Nephron progenitor cell (in vitro differentiated cells): ENCODE data around the gene IPO8.

Source experiments
- DNase-seq: peaks from one replicate; pipeline ENCODE4 v3.0.0; 2021
- H3K27ac Mint-ChIP-seq: 2 replicates; pipeline ENCODE4 v1.8.0; 2021; ENCODE audit warnings: mild to moderate bottlenecking, moderate library complexity, mixed read lengths
- H3K27me3 Mint-ChIP-seq: 2 replicates; pipeline ENCODE4 v1.8.0; 2021; ENCODE audit warnings: mild to moderate bottlenecking, low read depth, mixed read lengths; ENCODE audit not compliant: poor library complexity
- H3K36me3 Mint-ChIP-seq: 2 replicates; pipeline ENCODE4 v1.8.0; 2021; ENCODE audit warnings: low read depth, mixed read lengths
- H3K4me1 Mint-ChIP-seq: 2 replicates; pipeline ENCODE4 v1.8.0; 2021; ENCODE audit warnings: mixed read lengths
- H3K4me3 Mint-ChIP-seq: 2 replicates; pipeline ENCODE4 v1.8.0; 2021; ENCODE audit warnings: mild to moderate bottlenecking, moderate library complexity, mixed read lengths
- H3K9me3 Mint-ChIP-seq: 2 replicates; pipeline ENCODE4 v1.8.0; 2021; ENCODE audit warnings: mild to moderate bottlenecking, moderate library complexity, mixed read lengths
- CTCF ChIP-seq: fragments of 200-600 bp; sonication (generic); IDR thresholded peaks from 2 replicates; pipeline ENCODE4 v1.5.0; 2021; ENCODE audit warnings: antibody characterized with exemption

Gene IPO8

GRCh38 chr12:30706476-30706875 is 10.8 kb upstream of the IPO8 start:
- Mint-ChIP-seq H3K27ac (no peak overlapping the region), H3K36me3 (peaks cover 41% of the 10 kb centered on the region), H3K4me3 (no peak overlapping the region), H3K4me1 (no peaks in the 10 kb centered on the region), H3K9me3 (peaks cover 16% of the 10 kb centered on the region), H3K27me3 (peaks cover 3% of the 10 kb centered on the region)
- no peak for TF ChIP-seq CTCF
- no peak for DNase-seq

- Mint-ChIP-seq H3K4me3 (no peak overlapping the region), H3K9me3 (no peaks in the 10 kb centered on the region), H3K4me1 (peaks cover 5% of the 10 kb centered on the region), H3K36me3 (no peaks in the 10 kb centered on the region), H3K27ac (no peak overlapping the region), H3K27me3 (no peaks in the 10 kb centered on the region)
- no peak for DNase-seq
- TF ChIP-seq CTCF, result no peak
Measured at GRCh38 chr12:30701056-30701455, 5.4 kb upstream of the IPO8 start.

- H3K9me3 Mint-ChIP-seq, result no peaks in the 10 kb centered on the region
- no peak overlapping the region for H3K27ac Mint-ChIP-seq
- no peak for DNase-seq
- no peak for TF ChIP-seq CTCF
- H3K36me3 Mint-ChIP-seq, result no peaks in the 10 kb centered on the region
- H3K4me3 Mint-ChIP-seq, result no peak overlapping the region
- peaks cover 7% of the 10 kb centered on the region for H3K4me1 Mint-ChIP-seq
- H3K27me3 Mint-ChIP-seq, result no peaks in the 10 kb centered on the region
Measured at GRCh38 chr12:30700216-30700900, 4.7 kb upstream of the IPO8 start.

- Mint-ChIP-seq H3K27me3 (no peaks in the 10 kb centered on the region), H3K4me1 (peaks cover 19% of the 10 kb centered on the region), H3K27ac (no peak overlapping the region), H3K4me3 (no peak overlapping the region), H3K36me3 (no peaks in the 10 kb centered on the region), H3K9me3 (no peaks in the 10 kb centered on the region)
- no peak for DNase-seq
- no peak for TF ChIP-seq CTCF
Measured at GRCh38 chr12:30698346-30698745, 2.7 kb upstream of the IPO8 start.

- no peak for TF ChIP-seq CTCF
- H3K9me3 Mint-ChIP-seq, result no peaks in the 10 kb centered on the region
- peaks cover 2% of the 10 kb centered on the region for H3K27me3 Mint-ChIP-seq
- H3K27ac Mint-ChIP-seq, result no peak overlapping the region
- H3K4me3 Mint-ChIP-seq, result no peak overlapping the region
- no peak for DNase-seq
- peaks cover 26% of the 10 kb centered on the region for H3K4me1 Mint-ChIP-seq
- H3K36me3 Mint-ChIP-seq, result peaks cover 5% of the 10 kb centered on the region
Measured at GRCh38 chr12:30696943-30697342, 1.3 kb upstream of the IPO8 start.

- Mint-ChIP-seq H3K27me3 (peaks cover 2% of the 10 kb centered on the region), H3K9me3 (no peaks in the 10 kb centered on the region), H3K4me1 (peaks cover 30% of the 10 kb centered on the region), H3K27ac (no peak overlapping the region), H3K4me3 (peak overlapping the region; percentile 96), H3K36me3 (peaks cover 5% of the 10 kb centered on the region)
- no peak for TF ChIP-seq CTCF
- no peak for DNase-seq
Measured at GRCh38 chr12:30696486-30696885, 817 bp upstream of the IPO8 start.
